Ascending aorta (tissue), 2 donors: ENCODE data around the gene KCNIP3. TPM values are rescaled to one million over a fixed set of nuclear protein-coding genes. Genes with fewer than 3 reads are reported as not detected.
A peak's percentile ranks its signal among the peaks of the same experiment; 100 is the strongest.

ENCODE experiments used
- DNase-seq, 2 donors: peaks; one replicate each; pipeline ENCODE4 v3.0.0-alpha.2; 2019; ENCODE audit warnings: low spot score in 2 of 2
- H3K27ac ChIP-seq, 2 donors: fragments of 200-600 bp; sonication (generic); one replicate each; pipeline ENCODE4 v1.5.1; 2016 to 2017; ENCODE audit warnings: mild to moderate bottlenecking in 1 of 2
- H3K27me3 ChIP-seq: fragments of 200-600 bp; sonication (generic); one replicate; pipeline ENCODE4 v1.5.1; 2017
- H3K36me3 ChIP-seq, 2 donors: fragments of 200-600 bp; sonication (generic); one replicate each; pipeline ENCODE4 v1.5.1; 2016
- H3K4me1 ChIP-seq, 2 donors: fragments of 200-600 bp; sonication (generic); one replicate each; pipeline ENCODE4 v1.5.1; 2016 to 2017; ENCODE audit warnings: mild to moderate bottlenecking in 1 of 2
- H3K4me3 ChIP-seq, 2 donors: fragments of 200-600 bp; sonication (generic); one replicate each; pipeline ENCODE4 v1.5.1; 2016 to 2017; ENCODE audit warnings: mild to moderate bottlenecking in 1 of 2
- H3K9me3 ChIP-seq, 2 donors: fragments of 200-600 bp; sonication (generic); one replicate each; pipeline ENCODE4 v1.5.1; 2016
- CTCF ChIP-seq, 3 experiments: fragments of 200-600 bp in 2 of 3; fragments of 450-650 bp in 1 of 3; sonication (generic) in 2 of 3; IDR thresholded peaks; one replicate each; pipeline ENCODE4 v1.5.1; 2016 to 2019; ENCODE audit warnings: antibody characterized with exemption in 3 of 3, mild to moderate bottlenecking in 1 of 3, moderate library complexity in 1 of 3
- intact Hi-C: fragments of 100-400 bp; cut with DNase I; formaldehyde crosslinking; loops from one replicate; pipeline ENCODE4 v1.15.1; 2023
- total RNA-seq: library from RNA; depleted of rRNA; stranded (reverse); fragments of >200 nt; gene quantifications from one replicate; pipeline ENCODE4 v1.1.0, GENCODE V29; 2016

The KCNIP3 gene
- total RNA-seq, 1 donor from 2014 or later, result 5.2 TPM

- no peaks in the 10 kb centered on the region for H3K9me3 ChIP-seq
- H3K4me1 ChIP-seq, result no peaks in the 10 kb centered on the region
- no peak overlapping the region for H3K4me3 ChIP-seq
- no peaks in the 10 kb centered on the region for H3K27me3 ChIP-seq
- H3K27ac ChIP-seq, result no peak overlapping the region
- DNase-seq, result no peak
- no peaks in the 10 kb centered on the region for H3K36me3 ChIP-seq
- intact Hi-C loops, result no loop called here
- TF ChIP-seq CTCF (IDR thresholded peaks at IDR 0.05), result no peak
Observed at GRCh38 chr2:95264624-95265023, 32.5 kb upstream of the KCNIP3 start.

GRCh38 chr2:95265182-95265581, 32.0 kb upstream of the KCNIP3 start:
- no peak for TF ChIP-seq CTCF (IDR thresholded peaks at IDR 0.05)

GRCh38 chr2:95266781-95267430, 30.2 kb upstream of the KCNIP3 start:
- no peak for TF ChIP-seq CTCF (IDR thresholded peaks at IDR 0.05)
- H3K4me1 ChIP-seq, result no peaks in the 10 kb centered on the region
- intact Hi-C loops, result no loop called here
- peak in 1 of 2 donors; percentile 55 for DNase-seq
- no peaks in the 10 kb centered on the region for H3K36me3 ChIP-seq
- H3K27me3 ChIP-seq, result no peaks in the 10 kb centered on the region
- no peak overlapping the region for H3K27ac ChIP-seq
- H3K4me3 ChIP-seq, result no peak overlapping the region
- H3K9me3 ChIP-seq, result no peaks in the 10 kb centered on the region

More at GRCh38 chr2:95265182-95265581, 32.0 kb upstream of the KCNIP3 start:
- Histone ChIP-seq H3K36me3 (no peaks in the 10 kb centered on the region), H3K27ac (no peak overlapping the region), H3K27me3 (no peaks in the 10 kb centered on the region), H3K4me3 (no peak overlapping the region), H3K4me1 (no peaks in the 10 kb centered on the region), H3K9me3 (no peaks in the 10 kb centered on the region)
- no peak for DNase-seq
- intact Hi-C loops, result no loop called here

- H3K9me3 ChIP-seq, result no peaks in the 10 kb centered on the region
- no peaks in the 10 kb centered on the region for H3K27me3 ChIP-seq
- H3K4me1 ChIP-seq, result no peaks in the 10 kb centered on the region
- H3K36me3 ChIP-seq, result no peaks in the 10 kb centered on the region
- no peak for DNase-seq
- no peak overlapping the region for H3K4me3 ChIP-seq
- H3K27ac ChIP-seq, result no peak overlapping the region
- intact Hi-C loops, result no loop called here
- no peak for TF ChIP-seq CTCF (IDR thresholded peaks at IDR 0.05)
Observed at GRCh38 chr2:95267458-95268210, 29.5 kb upstream of the KCNIP3 start.

GRCh38 chr2:95268211-95269035, 28.7 kb upstream of the KCNIP3 start:
- TF ChIP-seq CTCF (IDR thresholded peaks at IDR 0.05), result no peak
- no peaks in the 10 kb centered on the region for H3K9me3 ChIP-seq
- no peaks in the 10 kb centered on the region for H3K36me3 ChIP-seq
- no peaks in the 10 kb centered on the region for H3K27me3 ChIP-seq
- DNase-seq, result peak in 1 of 2 donors; percentile 53
- intact Hi-C loops, result no loop called here
- no peak overlapping the region for H3K27ac ChIP-seq
- no peak overlapping the region for H3K4me3 ChIP-seq
- H3K4me1 ChIP-seq, result no peaks in the 10 kb centered on the region
